Stimulated activated naive CD8-positive, alpha-beta T cell treated with anti-CD3 and anti-CD28 coated beads, Interleukin-15, Interleukin-2, amounts not matched to agents 100 U/mL and 50 U/mL, for 24 hours (primary cell): Measurements from ENCODE around the gene PLD4.

Experiments used
- ATAC-seq: fragments of 150-1000 bp; cut with Tn5 transposase; one replicate; pipeline ENCODE4 v1.10.0; 2021
- DNase-seq: peaks from one replicate; pipeline ENCODE4 v3.0.0; 2021

Gene PLD4

DNA sequence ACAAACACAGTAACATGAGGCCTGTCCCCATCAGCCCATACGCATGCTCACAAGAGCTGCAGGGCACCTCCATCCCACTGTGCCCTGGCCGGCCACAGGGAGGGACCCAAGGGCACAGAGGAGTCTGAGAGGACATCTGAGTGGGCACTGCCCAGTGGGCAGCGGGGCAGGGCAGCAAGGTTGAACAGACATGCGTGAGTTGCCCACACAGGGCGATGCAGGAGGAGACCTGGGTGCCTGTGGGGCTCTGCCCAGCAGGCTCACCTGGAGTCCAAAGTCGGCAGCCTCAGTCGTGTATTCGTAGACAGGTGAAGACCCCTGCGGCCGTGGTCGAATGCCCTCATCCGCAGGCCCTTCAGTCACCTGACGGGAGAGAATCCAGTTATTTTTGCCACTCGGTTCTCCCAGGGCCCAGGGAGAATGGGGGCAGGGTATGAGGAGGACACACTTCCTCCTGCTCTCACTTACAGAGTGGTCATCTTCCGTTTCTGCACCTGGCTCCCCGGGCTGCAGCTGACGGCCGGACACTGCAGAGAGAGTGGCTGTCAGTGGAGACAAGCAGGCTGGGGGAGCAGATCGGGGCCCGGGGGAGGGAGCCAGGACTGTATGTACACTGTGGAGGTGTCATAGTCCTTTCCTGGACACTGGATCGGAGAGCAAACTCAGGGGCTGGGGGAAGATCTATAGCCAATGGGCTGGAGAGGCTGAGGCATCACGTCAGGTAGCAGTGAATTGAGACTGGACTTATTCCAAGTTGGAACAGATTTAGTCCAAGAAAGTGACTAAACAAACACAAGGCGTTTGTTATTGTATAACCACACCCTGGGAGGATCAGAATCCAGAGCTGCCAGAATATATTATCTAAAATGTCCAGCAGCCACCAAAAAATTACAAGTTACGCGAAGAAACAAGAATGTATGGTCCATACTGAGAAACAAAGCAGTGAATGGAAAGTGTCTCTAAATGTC, 32.8 kb downstream of the PLD4 start:
- DNase-seq (no peak), ATAC-seq (no peak)

DNA sequence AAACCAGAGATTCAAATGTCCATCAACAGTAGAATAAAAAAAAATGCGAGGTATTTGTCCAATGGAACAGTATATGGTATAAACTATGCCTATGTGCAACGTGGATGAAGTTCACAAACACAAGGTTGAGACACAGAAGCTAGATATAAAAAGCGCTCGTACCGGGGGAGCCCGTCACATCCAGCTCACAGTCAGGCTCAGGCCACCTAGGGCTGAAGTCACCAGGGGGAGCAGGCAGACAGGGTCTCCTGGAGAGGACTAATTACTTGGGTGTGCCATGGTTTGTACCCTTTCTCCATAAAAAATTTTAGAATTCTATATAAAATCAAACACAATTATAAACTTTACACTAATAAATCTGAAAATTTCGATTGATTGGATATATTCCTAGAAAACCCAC, 39.9 kb downstream of the PLD4 start:
- no peak for DNase-seq
- ATAC-seq: no peak

DNA sequence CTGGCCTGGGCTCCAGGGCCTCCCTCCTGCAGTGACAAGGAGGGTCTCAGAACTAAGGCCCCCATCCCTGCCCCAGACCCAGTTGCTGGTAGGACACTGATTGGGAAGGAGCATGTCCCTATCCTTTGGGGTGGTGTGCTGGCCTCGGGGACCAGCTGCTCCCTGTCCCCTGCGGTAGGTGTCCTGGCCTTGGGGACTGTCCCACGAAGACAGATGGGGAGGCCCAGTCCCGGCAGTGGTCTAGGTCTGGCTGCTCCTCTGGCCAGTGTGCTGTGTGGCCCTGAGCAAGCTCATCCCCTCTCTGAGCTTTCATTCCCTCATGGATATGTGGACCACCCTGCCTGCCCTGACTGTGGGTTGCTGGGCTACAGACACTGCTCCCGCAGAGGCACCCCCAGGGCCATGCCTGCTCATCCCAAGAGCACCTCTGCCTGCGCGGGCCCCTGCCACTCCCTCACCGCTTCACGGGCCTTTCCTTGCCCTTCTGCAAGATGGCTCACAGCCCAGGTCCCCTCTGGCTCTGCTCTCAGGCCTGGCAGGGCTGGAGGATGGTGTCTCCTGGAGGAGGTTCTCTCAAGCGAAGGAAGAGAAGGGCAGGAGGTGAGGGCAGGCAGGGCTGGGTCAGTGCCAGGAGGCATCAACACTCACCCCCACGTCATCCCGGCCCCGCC, 41.0 kb downstream of the PLD4 start:
- ATAC-seq (no peak), DNase-seq (no peak)

GRCh38 chr14:104966261-104966865, 41.7 kb downstream of the PLD4 start:
- no peak for DNase-seq
- ATAC-seq: no peak

- ATAC-seq (no peak), DNase-seq (no peak)
Measured at GRCh38 chr14:104966981-104967385, 42.3 kb downstream of the PLD4 start.

GRCh38 chr14:104967386-104968152, 42.9 kb downstream of the PLD4 start:
- DNase-seq: no peak
- ATAC-seq: no peak

DNA sequence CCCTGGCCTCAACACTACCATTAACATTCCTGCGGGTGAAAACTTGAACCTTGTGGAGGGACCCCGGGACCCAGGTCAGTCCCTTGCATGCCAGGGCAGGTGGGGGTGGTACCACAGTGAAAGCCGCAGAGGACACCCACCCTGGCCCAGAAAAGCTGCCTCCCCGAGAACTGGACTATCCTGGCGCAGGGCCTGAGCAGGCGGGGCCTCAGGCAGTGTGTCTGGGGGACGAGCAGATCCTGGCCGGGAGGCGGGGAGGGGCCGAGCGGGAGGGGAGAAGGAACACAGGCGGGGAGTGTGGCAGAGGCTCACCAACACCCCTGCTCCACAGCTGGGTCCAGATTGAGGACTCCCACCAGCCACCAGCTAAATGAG, 43.5 kb downstream of the PLD4 start:
- no peak for ATAC-seq
- no peak for DNase-seq

- DNase-seq: no peak
- no peak for ATAC-seq
Measured at GRCh38 chr14:104968541-104969401, 44.1 kb downstream of the PLD4 start.

DNA sequence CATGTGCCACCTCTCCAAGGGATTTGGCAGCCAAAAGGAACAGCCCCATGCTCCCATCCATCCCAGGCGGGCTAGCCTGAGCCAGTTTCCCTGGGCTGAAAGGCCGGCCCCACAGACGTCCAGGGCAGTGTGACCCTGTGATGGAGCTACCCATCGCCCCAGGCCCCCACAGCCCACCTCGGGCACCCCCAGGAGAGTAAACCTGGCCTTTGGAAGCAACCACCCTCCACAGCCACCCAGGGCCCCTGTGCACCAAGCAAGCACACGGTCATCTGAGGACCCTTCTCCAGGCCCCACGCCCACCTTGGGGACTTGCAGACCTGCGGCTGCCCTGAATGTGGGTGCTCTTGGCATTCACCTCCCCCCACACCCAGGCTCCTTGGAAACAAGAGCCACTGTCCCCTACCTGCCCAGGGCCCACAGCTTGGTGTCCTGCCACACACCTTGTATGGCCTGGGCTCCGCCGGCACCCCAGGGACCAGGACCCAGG, 45.1 kb downstream of the PLD4 start:
- ATAC-seq (no peak), DNase-seq (no peak)

DNA sequence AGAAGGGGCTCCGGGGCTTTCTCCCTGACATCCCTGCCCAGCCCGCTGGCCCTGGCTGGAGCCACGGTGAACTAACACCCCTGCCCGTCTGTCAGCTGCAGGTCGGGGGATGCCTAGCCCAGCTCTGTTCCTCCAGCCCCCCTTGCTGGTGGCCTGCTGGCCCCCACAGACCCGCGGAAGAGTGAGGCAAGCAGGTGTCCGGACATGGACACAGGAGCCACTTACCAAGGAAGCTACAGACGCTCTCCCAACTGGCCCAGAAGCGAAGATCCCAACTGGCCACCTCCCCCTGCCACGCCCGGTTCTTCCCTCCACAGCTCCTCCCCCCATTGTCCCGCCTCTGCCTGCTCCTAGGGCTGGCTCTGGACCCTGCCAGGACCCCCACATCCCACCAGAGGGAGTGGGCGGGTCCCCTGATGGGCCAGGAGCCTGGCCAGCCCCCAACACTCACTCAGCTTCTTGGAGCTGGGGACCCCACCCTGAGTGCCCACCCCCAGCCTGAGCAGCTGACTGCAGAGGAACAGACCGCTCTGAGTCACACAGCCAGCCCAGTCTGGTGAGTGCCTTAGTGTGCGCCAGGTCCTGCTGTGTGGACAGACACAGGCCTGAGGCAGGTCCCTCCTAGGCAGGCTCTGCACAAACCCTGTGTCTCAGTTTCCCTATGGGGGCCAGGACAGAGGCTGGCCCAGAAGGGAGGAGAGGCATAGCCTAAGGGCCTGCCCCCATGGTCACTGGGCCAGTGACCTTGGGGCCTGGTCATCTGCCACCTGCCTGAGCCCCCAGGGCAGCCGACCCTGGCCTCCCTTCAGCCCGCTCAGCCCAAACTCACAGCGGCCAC, 45.8 kb downstream of the PLD4 start:
- no peak for DNase-seq
- ATAC-seq: no peak

- no peak for DNase-seq
- ATAC-seq: no peak
Measured at GRCh38 chr14:104971447-104972240, 47.0 kb downstream of the PLD4 start.

- no peak for ATAC-seq
- no peak for DNase-seq
Measured at GRCh38 chr14:104972301-104973134, 47.8 kb downstream of the PLD4 start.

GRCh38 chr14:104973135-104973384, 48.4 kb downstream of the PLD4 start:
- ATAC-seq: no peak
- no peak for DNase-seq

GRCh38 chr14:104973385-104974145, 48.9 kb downstream of the PLD4 start:
- DNase-seq: no peak
- no peak for ATAC-seq

- no peak for ATAC-seq
- DNase-seq: no peak
Measured at GRCh38 chr14:104974146-104974541, 49.5 kb downstream of the PLD4 start.

DNA sequence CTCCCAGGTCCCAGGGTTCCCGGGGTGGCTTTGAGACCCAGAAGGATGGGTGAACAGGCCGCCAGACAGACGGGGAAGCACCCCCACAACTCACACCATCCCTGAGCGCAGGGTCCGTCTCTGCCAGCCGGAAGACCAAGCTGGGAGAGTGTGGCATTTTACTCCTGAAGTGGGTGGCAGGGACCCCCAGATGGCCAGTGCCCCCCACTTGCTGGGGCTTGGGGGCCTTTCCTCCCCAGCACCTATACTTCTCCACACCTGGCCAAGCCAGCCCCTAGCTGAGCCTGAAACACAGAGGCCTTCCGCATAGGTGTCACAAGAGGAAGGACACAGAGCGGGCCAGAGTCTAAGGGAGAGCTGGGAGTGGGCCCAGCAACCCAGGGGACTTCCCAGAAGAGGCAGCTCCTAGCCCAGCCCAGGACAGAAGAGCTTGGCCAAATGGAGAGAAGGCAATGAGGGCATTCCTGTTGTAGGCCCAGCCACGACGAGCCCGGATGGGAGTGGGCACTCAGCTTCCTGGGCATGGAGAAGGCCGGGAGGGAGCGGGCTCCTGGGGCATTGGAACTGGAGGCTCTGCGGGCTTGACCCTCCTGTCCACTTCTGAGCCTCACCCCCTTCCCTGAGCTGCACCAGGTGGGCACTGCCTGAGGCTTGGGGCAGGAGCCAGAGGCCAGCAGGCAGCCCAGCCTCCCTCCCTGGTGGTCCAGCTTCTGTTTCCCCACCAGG, 50.1 kb downstream of the PLD4 start:
- no peak for DNase-seq
- no peak for ATAC-seq

DNA sequence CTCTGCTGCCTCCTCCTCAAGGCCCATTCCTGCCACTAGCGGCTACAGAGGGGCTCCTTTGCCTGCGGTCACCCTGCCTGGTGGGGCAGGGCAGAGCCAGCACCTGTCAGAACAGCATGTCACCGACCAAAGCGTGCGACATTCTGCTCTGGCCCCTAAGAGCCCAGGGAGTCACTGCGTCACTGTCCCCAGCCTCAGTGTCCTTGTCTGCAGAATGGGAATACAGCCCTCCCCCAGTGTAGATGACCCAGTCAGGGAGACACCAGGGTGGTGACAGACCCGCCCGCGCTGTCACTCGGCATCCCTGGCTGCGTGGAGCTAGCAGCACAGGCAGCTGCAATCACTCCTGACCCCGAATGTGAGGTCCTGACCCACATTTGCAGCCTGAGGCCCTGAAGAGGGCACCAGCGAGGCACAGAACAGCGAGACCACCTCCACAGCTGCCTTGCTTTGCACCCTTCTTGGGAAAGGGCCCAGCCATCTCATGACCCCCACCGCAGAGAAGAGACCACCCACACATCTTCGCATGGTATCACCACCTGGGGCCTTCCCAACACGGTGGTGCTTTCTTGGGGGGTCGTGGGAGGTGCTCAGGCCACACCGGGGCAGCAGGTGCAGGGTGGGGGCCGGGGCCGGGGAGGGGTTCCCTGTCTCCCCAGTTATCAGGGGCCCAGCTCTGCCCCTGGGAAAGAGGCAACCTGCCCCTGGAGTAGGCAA, 51.0 kb downstream of the PLD4 start:
- ATAC-seq (no peak), DNase-seq (no peak)
